DND-41 (cell line): ENCODE data around the gene CHD1L.

ENCODE experiments used
- ATAC-seq: fragments of 200-7000 bp; cut with Tn5 transposase; 3 replicates; pipeline ENCODE4 v1.9.1; 2021; ENCODE audit warnings: low read depth; ENCODE audit not compliant: insufficient read depth
- DNase-seq: peaks from one replicate; pipeline ENCODE4 v3.0.0-alpha.2; 2020
- H2AFZ ChIP-seq: 2 replicates; pipeline ENCODE4 v1.6.0; 2012; ENCODE audit warnings: low read depth, low read length
- H3K27ac ChIP-seq: 2 replicates; pipeline ENCODE4 v1.5.1; 2012; ENCODE audit warnings: low read length, inconsistent platforms
- H3K27me3 ChIP-seq: fragments of 200-600 bp; sonication (generic); 2 replicates; pipeline ENCODE4 v1.6.0; 2012; ENCODE audit warnings: low read length, mild to moderate bottlenecking, inconsistent platforms; ENCODE audit not compliant: insufficient read depth, poor library complexity
- H3K36me3 ChIP-seq: 2 replicates; pipeline ENCODE4 v1.5.1; 2012; ENCODE audit warnings: low read length, inconsistent platforms; ENCODE audit not compliant: insufficient read depth
- H3K4me1 ChIP-seq: 2 replicates; pipeline ENCODE4 v1.5.1; 2012; ENCODE audit warnings: mild to moderate bottlenecking, low read length; ENCODE audit not compliant: insufficient read depth
- H3K4me2 ChIP-seq: 2 replicates; pipeline ENCODE4 v1.6.0; 2012; ENCODE audit warnings: mild to moderate bottlenecking, moderate library complexity, low read length, inconsistent platforms; ENCODE audit not compliant: insufficient read depth
- H3K4me3 ChIP-seq, 2 experiments: fragments of 200-600 bp in 1 of 2; shearing (Covaris generic) in 1 of 2; 2 replicates each; pipeline ENCODE4 v1.5.1; 2012 to 2016; ENCODE audit warnings: inconsistent platforms in 2 of 2, low read length in 2 of 2, mild to moderate bottlenecking in 2 of 2, low read depth in 1 of 2, moderate library complexity in 1 of 2
- H3K79me2 ChIP-seq: 2 replicates; pipeline ENCODE4 v1.6.0; 2012; ENCODE audit warnings: low read length, inconsistent platforms; ENCODE audit not compliant: insufficient read depth
- H3K9ac ChIP-seq: 2 replicates; pipeline ENCODE4 v1.6.0; 2012; ENCODE audit warnings: low read depth, mild to moderate bottlenecking, inconsistent platforms, low read length, moderate library complexity
- H3K9me3 ChIP-seq: 2 replicates; pipeline ENCODE4 v1.5.1; 2012; ENCODE audit warnings: low read length, moderate library complexity, mild to moderate bottlenecking, inconsistent platforms; ENCODE audit not compliant: insufficient read depth, severe bottlenecking
- H4K20me1 ChIP-seq: 2 replicates; pipeline ENCODE4 v1.6.0; 2012; ENCODE audit warnings: low read length; ENCODE audit not compliant: insufficient read depth
- EZH2 ChIP-seq: IDR thresholded peaks from 3 replicates; pipeline ENCODE4 v1.6.1; 2012; ENCODE audit warnings: borderline replicate concordance, low read depth, mild to moderate bottlenecking, moderate library complexity, low read length, inconsistent platforms; ENCODE audit not compliant: severe bottlenecking
- TF ChIP-seq, protein P1 (sequence below): IDR thresholded peaks from 2 replicates; pipeline ENCODE4 v1.5.1; 2012; ENCODE audit warnings: borderline replicate concordance, low read length, moderate library complexity, mild to moderate bottlenecking; ENCODE audit not compliant: poor library complexity, severe bottlenecking; ENCODE audit errors: extremely low read depth

Gene CHD1L

DNA sequence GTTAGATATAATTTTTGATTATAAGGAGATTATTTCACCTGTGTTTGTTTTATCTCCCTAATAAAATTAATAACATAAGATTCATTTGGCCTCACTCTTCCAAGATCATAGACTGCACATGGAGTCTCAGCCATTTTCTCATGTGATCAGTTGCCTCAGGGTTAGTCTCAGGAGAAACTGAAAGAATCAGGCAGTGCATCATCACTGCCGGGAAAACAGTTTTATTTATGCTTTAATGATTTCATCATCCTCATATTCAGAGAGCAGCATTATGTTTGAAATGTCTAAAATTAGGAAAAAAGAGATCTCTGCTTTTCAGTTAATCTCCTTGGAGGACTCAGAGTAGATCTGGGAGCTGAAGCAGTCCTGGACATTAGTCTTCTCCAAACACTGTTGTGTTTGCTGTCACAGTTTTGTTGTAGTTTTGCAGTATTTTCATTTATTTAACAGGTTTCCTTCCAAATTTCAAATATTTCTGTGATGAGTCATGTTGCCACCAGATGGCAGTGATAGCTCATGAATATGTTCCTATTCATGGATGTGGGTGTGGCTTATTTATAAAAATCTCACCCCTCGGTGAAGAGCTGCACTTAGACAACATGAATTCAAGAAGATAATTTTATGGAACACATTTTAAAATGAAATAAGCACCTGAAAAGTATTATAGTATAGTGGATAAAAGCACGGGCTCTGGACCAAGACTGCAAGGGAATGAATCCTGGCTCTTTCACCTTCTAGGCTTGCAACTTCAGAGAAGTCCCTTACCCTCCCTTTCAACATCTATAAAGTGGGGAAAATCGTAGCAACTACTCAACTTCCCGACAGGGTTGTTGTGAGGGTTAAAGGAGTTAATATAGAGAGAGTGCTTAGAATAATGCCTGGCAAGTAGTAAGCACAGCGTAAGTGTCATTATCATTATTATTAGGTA, 31.2 kb downstream of the CHD1L start:
- Histone ChIP-seq H3K4me1 (no peaks in the 10 kb centered on the region), H3K27me3 (no peaks in the 10 kb centered on the region), H3K79me2 (no peaks in the 10 kb centered on the region), H3K4me3 (no peak overlapping the region), H3K9me3 (no peaks in the 10 kb centered on the region), H3K27ac (no peak overlapping the region), H4K20me1 (peaks cover 4% of the 10 kb centered on the region; the same call in 1 of the 2 replicates), H2AFZ (no peak overlapping the region), H3K9ac (no peak overlapping the region), H3K4me2 (no peak overlapping the region), H3K36me3 (peaks cover 89% of the 10 kb centered on the region)
- ATAC-seq (peak; percentile 74; the same call in 2 of the 3 replicates), DNase-seq (peak; percentile 38)
- no peak for TF ChIP-seq EZH2
- TF ChIP-seq, protein P1, sequence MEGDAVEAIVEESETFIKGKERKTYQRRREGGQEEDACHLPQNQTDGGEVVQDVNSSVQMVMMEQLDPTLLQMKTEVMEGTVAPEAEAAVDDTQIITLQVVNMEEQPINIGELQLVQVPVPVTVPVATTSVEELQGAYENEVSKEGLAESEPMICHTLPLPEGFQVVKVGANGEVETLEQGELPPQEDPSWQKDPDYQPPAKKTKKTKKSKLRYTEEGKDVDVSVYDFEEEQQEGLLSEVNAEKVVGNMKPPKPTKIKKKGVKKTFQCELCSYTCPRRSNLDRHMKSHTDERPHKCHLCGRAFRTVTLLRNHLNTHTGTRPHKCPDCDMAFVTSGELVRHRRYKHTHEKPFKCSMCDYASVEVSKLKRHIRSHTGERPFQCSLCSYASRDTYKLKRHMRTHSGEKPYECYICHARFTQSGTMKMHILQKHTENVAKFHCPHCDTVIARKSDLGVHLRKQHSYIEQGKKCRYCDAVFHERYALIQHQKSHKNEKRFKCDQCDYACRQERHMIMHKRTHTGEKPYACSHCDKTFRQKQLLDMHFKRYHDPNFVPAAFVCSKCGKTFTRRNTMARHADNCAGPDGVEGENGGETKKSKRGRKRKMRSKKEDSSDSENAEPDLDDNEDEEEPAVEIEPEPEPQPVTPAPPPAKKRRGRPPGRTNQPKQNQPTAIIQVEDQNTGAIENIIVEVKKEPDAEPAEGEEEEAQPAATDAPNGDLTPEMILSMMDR = peak; percentile 76

DNA sequence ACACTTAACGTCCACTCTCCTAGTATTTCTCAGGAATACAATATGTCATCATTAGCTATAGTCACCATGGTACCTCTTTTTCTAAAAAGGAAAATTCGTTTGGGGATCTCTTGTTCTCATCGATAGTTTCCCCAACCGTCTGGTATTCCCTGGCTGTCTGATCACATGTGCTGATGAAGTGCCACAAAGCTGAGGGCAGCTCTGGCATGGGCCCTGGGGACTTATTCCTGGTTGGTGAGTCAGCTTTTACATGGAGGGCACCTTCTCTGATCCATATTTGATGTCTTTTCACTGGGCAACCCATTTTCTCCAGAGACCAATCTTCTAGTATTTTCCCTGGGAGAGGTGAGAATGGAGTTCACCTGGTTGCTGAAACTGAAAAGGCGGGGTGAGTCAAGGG, 39.5 kb downstream of the CHD1L start:
- peaks cover 94% of the 10 kb centered on the region for H3K36me3 ChIP-seq
- H3K79me2 ChIP-seq = no peaks in the 10 kb centered on the region
- H3K27ac ChIP-seq = no peak overlapping the region
- peaks cover 4% of the 10 kb centered on the region; the same call in 1 of the 2 replicates for H4K20me1 ChIP-seq
- DNase-seq = no peak
- ATAC-seq = no peak
- no peaks in the 10 kb centered on the region for H3K9me3 ChIP-seq
- no peak overlapping the region for H3K4me2 ChIP-seq
- no peak overlapping the region for H3K4me3 ChIP-seq
- H3K27me3 ChIP-seq = no peaks in the 10 kb centered on the region
- TF ChIP-seq, protein P1 = no peak
- H3K4me1 ChIP-seq = no peaks in the 10 kb centered on the region
- no peak overlapping the region for H2AFZ ChIP-seq
- H3K9ac ChIP-seq = no peak overlapping the region

DNA sequence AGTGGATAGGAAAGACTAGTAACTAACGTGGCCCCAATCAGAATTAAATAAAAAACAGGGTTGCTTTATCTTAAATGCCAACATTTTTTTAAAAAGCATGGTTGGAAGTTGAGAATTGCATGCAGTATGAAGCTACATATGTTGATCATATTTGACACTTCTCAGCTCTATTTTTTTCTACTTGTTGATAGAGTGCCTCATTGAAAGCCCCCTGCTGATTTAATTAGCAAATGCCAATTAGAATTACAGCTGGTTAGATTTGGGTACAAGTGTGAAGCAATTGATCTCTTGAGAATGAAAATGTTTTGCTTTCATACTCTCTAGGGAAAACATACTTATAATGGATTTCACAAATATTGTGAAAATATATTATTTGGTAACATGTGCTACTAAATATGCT, 40.5 kb downstream of the CHD1L start:
- H3K4me1 ChIP-seq = no peaks in the 10 kb centered on the region
- no peak overlapping the region for H3K4me3 ChIP-seq
- H2AFZ ChIP-seq = no peak overlapping the region
- no peak for DNase-seq
- H3K27me3 ChIP-seq = no peaks in the 10 kb centered on the region
- peaks cover 95% of the 10 kb centered on the region for H3K36me3 ChIP-seq
- ATAC-seq = no peak
- H3K9me3 ChIP-seq = no peaks in the 10 kb centered on the region
- no peak overlapping the region for H3K9ac ChIP-seq
- no peak for TF ChIP-seq EZH2
- TF ChIP-seq, protein P1 = no peak
- no peak overlapping the region for H3K4me2 ChIP-seq
- no peak overlapping the region for H3K27ac ChIP-seq
- no peaks in the 10 kb centered on the region for H3K79me2 ChIP-seq
- no peaks in the 10 kb centered on the region; the same call in 1 of the 2 replicates for H4K20me1 ChIP-seq
